ENCODE results near the gene SPACDR. TPM values are rescaled to one million over a fixed set of nuclear protein-coding genes. Genes with fewer than 3 reads are reported as not detected.

The SPACDR gene
- total and polyA plus RNA-seq, 9 of the 15 experiments (the other 6 are each of a cell fraction or from before 2014, with no cell fraction given) = 0.07 to 0.55 (median 0.14) TPM; not detected in 1

DNA sequence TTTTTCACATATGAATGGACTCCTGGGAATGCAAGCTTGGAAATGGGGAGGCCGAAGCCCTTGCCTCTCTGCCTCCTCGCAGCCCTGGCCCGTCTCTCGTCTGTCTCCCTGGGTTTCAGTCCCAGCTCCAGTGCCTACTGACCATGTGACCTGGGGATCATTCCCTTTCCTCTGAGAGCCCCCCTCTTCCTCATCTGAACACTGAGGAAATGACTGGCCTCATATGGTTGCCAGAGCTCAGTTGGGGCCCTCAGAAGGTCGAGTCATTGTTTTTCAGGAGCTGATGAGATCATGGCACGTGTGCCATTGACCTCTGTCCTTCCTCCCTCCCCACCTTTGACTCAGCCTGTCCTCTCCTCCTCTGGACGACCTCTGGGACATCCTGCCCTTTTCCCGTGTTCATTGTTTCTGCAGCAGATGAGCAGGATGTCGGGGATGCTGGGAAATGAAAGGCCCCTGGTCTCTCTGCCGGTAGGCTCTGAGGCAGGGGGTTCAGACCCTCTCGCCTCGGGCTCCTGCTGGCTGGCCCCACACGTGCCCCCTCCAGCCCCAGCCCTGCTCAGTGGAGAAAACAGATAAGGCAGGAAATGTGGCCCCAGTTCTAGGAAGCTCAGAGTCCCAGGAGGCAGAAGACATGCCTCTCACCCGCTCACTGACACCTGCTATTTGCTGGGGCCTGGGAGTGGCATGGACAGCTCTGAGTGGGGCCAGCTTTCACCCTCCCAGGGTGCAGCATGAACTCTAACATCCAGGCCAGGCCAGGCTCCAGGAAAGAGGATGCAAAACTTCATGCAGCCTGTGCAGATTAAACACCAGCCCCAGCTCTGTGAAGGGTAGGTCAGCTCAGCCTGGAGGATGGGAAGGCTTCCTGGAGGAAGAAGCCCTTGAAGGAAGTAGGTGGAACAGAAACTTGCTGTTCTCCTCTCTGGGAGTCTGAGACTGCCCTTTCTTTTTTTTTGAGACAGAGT, 19.5 kb downstream of the SPACDR start (continued):
- TF ChIP-seq CHD1 (IDR thresholded peaks at IDR 0.05; ENCODE audit: low read length) (no peak), ZNF561 (CRISPR knock-in tag; conservative IDR thresholded peaks at IDR 0.05) (no peak), ZNF589 (CRISPR knock-in tag; IDR thresholded peaks at IDR 0.05; ENCODE audit: low read depth) (peak; percentile 98), ZNF77 (CRISPR knock-in tag; IDR thresholded peaks at IDR 0.05) (no peak), ZSCAN29 (IDR thresholded peaks at IDR 0.05) (no peak), ZNF707 (CRISPR knock-in tag; conservative IDR thresholded peaks at IDR 0.05) (no peak), ATF6 (CRISPR knock-in tag; IDR thresholded peaks at IDR 0.05) (peak; percentile 91), RAD51 (IDR thresholded peaks at IDR 0.05; ENCODE audit: borderline replicate concordance, low read depth) (peak; percentile 86), FOXJ2 (tag; IDR thresholded peaks at IDR 0.05) (no peak), ESRRB (CRISPR knock-in tag; IDR thresholded peaks at IDR 0.05; ENCODE audit: borderline replicate concordance) (no peak), ZHX1 (conservative IDR thresholded peaks at IDR 0.05; ENCODE audit: low read length) (no peak), ILK (tag; IDR thresholded peaks at IDR 0.05; ENCODE audit: borderline replicate concordance, low read depth) (no peak), TAF7 (tag; IDR thresholded peaks at IDR 0.05) (no peak), KDM1A (IDR thresholded peaks at IDR 0.05) (peak; percentile 73 to 77), KLF1 (tag; IDR thresholded peaks at IDR 0.05) (peak; percentile 54; the same call in 1 of the 2 replicates), YY1 (IDR thresholded peaks at IDR 0.05; ENCODE audit: borderline replicate concordance in 1 of 3, control insufficient read depth in 1 of 3, extremely low read depth in 1 of 3, insufficient read depth in 3 of 3, insufficient read length in 1 of 3, insufficient replicate concordance in 2 of 3, low read depth in 1 of 3, low read length in 2 of 3) (peak in 1 of 3 experiments; percentile 25), PYGO2 (tag; IDR thresholded peaks at IDR 0.05) (peak; percentile 29; the same call in 1 of the 2 replicates), DIDO1 (tag; IDR thresholded peaks at IDR 0.05; ENCODE audit: low read depth) (peak; percentile 71; the same call in 1 of the 2 replicates)
- TF ChIP-seq, protein P1, sequence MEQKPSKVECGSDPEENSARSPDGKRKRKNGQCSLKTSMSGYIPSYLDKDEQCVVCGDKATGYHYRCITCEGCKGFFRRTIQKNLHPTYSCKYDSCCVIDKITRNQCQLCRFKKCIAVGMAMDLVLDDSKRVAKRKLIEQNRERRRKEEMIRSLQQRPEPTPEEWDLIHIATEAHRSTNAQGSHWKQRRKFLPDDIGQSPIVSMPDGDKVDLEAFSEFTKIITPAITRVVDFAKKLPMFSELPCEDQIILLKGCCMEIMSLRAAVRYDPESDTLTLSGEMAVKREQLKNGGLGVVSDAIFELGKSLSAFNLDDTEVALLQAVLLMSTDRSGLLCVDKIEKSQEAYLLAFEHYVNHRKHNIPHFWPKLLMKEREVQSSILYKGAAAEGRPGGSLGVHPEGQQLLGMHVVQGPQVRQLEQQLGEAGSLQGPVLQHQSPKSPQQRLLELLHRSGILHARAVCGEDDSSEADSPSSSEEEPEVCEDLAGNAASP (IDR thresholded peaks at IDR 0.05) = no peak
- TF ChIP-seq, protein P2, sequence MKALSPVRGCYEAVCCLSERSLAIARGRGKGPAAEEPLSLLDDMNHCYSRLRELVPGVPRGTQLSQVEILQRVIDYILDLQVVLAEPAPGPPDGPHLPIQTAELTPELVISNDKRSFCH (CRISPR knock-in tag; IDR thresholded peaks at IDR 0.05) = no peak
- TF ChIP-seq, protein P2 (tag; IDR thresholded peaks at IDR 0.05) = peak; percentile 87

All from K562 (cell line).